Neural cell (in vitro differentiated cells): Measurements from ENCODE around the gene NTNG1.

Source experiments
- CTCF ChIP-seq: fragments of 450-650 bp; IDR thresholded peaks from 2 replicates; pipeline ENCODE4 v1.5.1; 2014; ENCODE audit warnings: antibody characterized with exemption, mild to moderate bottlenecking, moderate library complexity; ENCODE audit not compliant: poor library complexity, severe bottlenecking
- EP300 ChIP-seq: fragments of 450-650 bp; conservative IDR thresholded peaks from 2 replicates; pipeline ENCODE4 v1.6.1; 2014; ENCODE audit warnings: antibody characterized with exemption, mild to moderate bottlenecking, moderate library complexity; ENCODE audit not compliant: poor library complexity, severe bottlenecking
- POLR2AphosphoS5 ChIP-seq: IDR thresholded peaks from 2 replicates; pipeline ENCODE4 v1.6.1; 2012
- RAD21 ChIP-seq: fragments of 450-650 bp; conservative IDR thresholded peaks from 2 replicates; pipeline ENCODE4 v1.6.1; 2014; ENCODE audit warnings: antibody characterized with exemption, mild to moderate bottlenecking, moderate library complexity
- SMC3 ChIP-seq: fragments of 450-650 bp; conservative IDR thresholded peaks from 2 replicates; pipeline ENCODE4 v1.6.1; 2014; ENCODE audit warnings: antibody characterized with exemption, mild to moderate bottlenecking, moderate library complexity; ENCODE audit not compliant: poor library complexity
- TAF1 ChIP-seq: IDR thresholded peaks from 2 replicates; pipeline ENCODE4 v1.6.1; 2012; ENCODE audit warnings: low read depth

GRCh38 chr1:107252271-107252670, 111.4 kb downstream of the NTNG1 start:
- TF ChIP-seq SMC3 (no peak), CTCF (no peak), RAD21 (no peak), POLR2AphosphoS5 (no peak), EP300 (no peak), TAF1 (no peak)
